NCI-H1048 (cell line): ENCODE measurements around the gene CCDC74B.
"Not testable (repeated sequence)": the region's sequence is repeated elsewhere in the genome, so short reads cannot be mapped to it uniquely, and the experiment has no call there.

Source experiments
- DNase-seq: peaks from one replicate; lab custom pipeline; 2025; lab: John Stamatoyannopoulos, UW

The CCDC74B gene

DNA sequence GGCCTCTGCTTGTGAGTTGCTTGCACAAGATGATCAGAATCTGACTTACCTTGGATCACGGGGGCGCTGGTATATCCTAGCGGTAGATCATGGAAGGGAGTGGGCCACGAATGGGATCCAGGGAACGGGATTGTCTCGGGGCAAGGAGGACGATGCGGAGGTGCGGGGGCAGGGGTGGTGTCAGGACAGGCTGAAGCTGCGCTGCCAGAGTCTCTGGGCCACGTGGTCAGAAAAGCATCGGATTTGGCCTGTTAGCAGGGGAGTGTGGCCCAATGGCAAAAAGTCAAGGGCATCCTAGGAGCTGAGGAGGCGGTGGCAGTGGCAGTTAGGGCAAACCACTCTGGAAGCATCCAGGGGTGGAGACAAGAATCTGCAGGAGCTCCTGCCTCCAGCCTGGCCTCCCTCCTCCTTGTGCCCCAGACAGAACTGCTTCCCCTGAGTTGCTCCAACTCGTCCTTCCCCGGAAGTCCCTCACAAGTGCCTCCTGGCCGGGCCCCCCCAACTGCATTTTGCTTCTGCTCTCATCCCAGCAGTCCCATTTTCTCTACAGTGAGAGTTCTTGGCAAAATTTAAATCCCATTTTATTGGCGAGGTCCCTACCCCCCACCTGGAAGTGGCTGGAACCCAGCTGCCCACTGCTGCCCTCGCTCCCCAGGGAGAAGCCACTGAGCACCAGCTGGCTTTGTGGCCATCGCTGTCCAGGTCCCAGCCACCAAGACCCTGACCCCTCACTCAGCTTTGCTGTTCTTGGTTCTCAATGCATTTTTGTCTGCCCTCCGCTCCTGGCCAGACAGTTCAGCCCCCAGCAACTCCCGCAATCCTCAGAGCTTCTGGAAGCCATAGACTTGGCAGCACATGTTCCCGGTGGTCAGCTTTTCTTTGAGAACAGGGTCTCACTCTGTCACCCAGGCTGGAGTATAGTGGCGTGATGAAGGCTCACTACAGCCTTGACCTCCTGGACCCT is 5.6 kb upstream of the CCDC74B start:
- DNase-seq = no peak

DNA sequence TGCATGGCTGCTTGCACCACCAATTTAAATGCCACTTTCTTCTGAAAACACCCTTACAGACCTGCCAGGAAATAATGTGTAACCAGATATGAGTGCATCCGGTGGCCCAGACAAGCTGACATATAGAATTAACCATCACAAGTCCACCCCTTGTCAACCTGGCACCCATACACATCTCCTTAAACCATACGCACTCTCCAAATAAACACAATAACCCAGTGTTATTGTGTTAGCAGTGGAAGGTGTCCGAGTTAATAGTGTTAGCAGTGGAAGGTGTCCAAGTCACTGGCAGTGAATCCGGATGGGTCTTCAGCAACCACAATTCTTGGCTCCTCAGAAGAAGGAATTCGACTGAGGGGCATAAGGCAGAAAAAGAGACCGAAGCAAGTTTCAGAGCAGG is 3.6 kb upstream of the CCDC74B start:
- DNase-seq = not testable (repeated sequence)

DNA sequence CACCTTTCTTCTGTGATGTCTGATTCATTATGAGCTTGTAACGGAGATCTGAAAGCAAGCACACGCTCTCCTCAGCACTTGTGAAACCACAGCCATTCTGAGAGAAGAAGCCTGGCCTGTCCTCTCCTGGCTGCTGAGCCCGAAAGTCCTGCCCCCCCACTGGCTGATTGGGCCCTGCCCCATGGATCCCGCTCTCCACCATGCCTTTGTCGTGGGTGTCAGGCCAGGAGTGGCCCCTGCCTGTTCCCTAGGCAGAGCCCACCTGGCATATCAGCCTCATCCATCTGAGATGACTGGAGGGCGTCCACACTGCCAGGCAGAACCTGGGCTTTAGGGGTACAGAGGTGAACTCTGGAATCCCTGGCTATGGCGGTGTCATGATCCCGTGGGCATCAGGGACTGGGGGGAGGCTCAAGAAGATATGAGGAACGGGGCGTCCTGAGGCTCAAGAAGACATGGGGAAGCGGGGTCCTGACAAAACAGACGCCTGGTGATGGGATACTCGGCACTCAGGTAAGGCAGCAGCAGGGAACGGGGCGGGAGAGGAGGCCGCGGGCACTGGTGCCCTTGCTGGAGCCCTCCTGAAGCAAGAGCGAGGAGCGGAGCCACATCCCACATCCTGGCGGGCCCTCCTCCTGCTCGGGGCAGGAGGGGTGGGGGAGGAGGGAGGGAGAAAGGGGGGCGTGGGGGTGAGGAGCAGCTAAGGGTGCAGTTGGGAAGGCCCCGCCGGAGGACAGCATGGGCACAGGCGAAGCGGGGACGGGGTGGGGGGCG is 1.5 kb downstream of the CCDC74B start:
- not testable (repeated sequence) for DNase-seq

DNA sequence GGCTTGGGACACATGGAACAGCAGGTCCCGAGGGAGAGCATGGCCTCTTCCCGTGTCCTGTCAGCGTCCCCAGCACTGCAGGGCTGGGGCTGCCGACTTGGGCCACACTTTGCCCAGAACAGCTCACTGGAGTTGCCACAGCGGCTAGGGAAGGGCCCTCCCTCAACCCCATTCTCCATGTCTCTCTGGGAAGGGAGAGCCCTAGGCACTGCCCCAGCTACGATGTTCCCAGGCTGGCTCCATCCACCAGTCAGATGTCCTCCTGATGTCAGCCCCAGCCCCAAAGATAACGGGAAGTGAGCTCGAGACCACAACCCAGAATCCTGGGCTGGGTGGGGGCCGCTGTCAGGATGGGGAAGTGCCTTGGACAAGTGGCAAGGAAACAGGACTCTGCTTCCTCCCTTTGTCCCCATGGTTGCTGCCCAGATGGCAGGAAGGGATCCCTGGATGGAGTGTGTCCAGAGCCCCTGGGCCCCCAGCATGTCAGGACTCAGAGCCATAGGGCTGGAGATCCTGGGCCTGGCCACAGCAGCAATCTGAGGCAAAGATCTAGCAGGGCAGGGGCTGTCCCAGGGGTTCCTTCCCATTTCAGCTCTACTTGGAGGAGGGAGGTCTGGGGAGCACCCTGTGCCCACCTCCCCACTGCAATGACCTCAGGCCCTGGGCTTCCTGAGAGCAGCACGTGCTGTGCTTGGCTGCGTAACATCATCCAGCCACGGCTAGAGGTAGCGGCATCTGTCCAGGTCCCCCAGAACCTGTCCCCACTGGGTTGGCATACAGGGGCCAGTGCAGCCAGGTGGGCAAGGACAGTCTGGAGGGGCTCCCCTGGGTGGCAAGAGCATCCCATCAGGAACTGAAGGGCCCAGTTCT is 2.3 kb downstream of the CCDC74B start:
- DNase-seq = not testable (repeated sequence)

DNA sequence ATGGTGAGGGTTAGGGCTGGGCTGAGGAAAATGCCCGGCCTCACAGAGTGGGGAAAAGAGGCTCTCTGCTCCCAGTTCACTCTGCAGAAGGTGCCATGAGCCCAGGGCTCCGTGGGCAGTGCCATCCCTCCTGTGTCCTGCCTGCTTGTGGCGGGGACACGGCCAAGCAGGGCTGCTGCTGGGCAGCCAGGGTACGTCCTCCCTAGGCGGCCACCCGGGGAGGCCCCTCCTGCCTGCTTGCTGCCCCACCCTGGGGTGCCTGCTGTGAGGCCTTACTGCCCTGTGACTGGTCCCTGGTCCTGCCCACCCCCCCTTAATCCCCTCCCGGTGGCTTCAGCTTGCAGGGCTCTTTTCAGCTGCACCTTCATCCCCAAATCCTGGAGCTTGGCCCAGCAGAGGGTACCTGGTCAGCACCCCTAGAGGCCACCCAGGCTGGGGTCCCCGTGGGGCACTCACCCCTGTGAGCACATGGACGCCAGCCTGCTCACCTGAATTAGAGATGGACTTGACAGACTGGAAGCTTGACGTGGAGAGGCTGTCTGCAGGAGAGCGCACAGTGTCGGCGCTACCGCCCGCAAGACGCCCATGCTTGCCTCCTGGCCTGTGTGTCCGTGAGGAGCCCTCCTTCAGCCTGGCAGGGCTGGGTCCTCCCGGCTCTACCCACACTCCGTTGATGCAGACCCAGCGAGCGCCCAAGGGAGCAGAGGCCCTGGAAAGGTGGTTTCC is 3.1 kb downstream of the CCDC74B start:
- not testable (repeated sequence) for DNase-seq

DNA sequence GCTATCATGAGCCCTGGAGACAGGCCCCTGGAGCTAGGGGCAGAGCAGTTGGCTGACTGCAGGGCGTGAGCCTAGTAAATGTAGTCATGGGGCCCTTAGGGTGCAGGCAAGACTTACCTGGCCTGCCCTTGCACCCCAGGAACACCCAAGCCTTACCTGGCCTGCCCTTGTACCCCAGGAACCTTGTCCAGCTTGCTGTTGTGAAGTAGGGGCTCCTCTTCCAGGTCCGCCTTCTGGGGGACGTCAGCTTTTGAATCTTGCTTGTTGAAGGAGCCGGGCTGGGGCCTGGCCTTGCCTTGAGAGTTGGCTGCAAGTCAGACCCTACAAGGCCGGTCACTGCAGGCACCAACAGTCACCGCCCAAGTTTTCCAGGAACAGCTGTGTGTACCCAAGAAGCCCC is 3.9 kb downstream of the CCDC74B start:
- not testable (repeated sequence) for DNase-seq

DNA sequence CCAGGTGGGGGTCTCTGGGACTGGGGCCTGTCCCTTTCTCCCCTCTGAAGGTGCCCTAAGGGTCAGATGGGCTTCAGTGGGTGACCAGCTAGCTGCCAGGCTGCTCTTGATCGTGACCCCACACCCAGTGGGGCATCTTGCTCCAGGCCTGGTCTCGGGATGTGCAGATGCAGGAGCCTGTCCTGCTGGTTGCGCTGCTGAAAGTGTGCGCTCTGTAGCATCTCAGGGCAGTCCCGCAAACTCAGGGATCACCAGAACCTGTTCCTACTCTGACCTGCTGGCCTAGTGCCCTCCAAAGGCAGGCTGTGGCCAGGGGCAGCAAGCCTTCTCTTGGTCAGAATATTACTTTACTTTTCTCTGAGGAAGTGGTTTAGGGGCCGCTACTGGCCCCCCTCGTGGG is 4.4 kb downstream of the CCDC74B start:
- DNase-seq = not testable (repeated sequence)

DNA sequence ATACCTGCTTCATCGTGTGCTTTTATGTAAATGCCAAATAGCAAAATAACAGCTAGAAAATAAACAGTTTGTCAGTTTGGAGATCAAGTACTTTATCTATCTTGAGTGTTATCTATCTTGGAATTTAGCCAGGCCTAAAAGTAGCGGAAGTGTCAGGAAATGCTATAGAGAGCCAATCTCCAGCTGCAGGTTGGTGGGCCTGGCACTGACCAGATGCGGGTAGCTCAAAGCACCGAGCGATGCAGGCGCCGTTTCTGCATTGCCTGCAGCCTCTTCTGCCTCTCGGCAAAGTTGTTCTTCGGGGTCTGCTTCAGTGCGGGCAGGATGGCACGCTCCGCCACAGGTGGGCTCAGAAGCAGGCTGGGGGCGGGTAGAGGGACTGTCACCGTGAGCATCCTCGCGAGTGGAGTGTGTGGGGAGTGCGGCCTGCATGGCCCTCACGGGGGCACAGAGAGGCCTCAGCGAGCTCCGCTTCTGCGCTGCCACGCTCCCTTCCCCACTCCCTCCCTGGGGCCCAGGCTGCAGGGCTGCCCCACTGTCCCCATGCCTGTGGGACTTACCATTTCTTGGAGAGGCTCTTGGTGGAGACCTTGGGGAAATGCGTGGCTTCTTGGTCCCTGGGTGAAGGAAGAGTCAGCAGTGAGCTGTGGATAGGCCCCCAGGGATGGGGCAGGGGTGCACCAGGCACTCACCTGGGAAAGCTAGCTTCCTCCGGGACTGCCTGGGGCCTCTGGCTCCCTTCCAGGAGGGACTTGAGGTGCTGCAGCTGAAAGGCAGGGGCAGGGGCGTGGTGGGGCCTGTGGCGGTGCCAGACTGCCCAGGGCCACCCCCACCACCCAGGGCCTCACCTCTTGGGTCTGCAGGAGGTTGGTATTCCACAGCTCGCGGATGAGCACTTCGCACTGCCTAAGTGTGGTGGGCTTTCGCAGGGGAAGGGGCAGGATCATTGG is 5.3 kb downstream of the CCDC74B start:
- DNase-seq = not testable (repeated sequence)

DNA sequence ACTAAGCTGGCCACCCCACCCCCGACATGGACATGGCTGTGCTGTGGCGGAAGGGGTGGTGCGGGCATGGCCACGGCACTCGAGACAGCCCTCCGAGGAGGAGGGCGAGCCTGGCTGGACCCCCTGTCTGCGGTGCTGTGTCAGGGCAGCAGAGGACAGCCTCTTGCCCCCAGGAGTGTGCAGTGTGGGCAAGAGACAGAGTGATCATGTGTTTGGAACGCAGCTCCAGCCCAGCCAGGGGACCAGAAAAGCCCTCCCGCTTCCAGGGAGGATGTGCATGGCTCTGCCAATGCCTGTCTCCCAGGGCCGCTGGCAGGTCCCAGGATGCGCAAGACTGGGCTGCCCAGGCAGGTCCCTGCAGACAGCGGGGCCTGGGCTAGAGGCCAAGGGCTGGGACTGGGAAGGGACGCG is 6.1 kb downstream of the CCDC74B start:
- not testable (repeated sequence) for DNase-seq

DNA sequence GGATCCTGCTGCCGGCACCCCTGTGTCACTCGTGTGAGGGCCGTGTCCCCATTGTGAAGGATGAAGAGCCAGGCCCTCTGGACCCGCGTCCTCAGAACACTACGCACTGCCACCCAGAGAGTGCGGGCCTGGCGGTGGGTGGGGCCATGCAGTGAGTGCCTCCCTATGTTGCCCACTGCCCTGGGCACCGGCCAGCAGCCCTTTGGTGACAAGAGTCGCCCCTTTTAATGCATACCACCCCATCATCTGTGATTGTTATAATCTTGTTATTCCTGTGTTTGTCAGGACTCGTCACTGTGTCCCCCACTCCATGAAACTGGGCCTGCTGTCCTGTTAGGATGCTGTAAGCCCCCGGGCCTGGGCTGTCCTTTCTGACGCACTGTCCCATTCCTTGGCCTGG is 6.6 kb downstream of the CCDC74B start:
- DNase-seq = not testable (repeated sequence)

DNA sequence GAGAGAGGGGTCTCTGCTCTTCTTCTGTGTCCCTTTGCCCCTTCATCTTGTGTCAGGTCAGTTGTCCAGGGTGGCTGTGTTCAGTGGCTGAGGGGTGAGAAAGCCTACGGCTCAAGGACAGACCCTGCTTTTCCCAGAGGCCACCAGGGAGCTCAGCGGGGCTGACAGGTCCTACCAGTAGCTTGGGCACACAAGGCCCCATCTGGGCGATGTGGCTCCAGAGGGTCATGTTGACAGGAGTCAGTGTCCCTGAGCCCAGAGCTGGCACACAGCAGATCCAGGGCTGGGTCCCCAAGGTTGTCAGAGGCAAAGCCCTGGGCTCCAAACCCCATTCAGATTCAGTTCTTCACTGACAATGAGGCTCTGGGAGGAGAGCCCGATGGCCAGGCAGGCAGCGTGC is 7.8 kb downstream of the CCDC74B start:
- DNase-seq = not testable (repeated sequence)

DNA sequence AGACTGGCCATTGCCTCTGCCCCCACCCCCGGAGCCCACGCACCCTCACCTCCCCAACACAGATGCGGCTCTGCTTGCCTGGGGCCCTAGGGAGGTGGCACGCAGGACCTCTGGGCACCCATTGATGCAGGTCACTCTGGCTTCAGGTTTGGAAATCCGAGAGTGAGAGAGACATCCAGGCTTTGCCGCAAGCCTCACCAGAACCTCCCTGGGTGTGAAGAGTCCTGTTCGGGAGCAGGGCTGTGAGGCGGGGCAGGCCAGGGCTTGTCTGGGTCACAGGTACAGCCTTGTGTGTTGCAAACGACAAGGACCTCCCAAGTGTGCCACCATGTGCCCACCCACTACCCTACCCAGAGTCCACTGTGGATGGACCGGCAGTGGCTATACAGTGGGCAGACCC is 8.4 kb downstream of the CCDC74B start:
- DNase-seq = not testable (repeated sequence)

DNA sequence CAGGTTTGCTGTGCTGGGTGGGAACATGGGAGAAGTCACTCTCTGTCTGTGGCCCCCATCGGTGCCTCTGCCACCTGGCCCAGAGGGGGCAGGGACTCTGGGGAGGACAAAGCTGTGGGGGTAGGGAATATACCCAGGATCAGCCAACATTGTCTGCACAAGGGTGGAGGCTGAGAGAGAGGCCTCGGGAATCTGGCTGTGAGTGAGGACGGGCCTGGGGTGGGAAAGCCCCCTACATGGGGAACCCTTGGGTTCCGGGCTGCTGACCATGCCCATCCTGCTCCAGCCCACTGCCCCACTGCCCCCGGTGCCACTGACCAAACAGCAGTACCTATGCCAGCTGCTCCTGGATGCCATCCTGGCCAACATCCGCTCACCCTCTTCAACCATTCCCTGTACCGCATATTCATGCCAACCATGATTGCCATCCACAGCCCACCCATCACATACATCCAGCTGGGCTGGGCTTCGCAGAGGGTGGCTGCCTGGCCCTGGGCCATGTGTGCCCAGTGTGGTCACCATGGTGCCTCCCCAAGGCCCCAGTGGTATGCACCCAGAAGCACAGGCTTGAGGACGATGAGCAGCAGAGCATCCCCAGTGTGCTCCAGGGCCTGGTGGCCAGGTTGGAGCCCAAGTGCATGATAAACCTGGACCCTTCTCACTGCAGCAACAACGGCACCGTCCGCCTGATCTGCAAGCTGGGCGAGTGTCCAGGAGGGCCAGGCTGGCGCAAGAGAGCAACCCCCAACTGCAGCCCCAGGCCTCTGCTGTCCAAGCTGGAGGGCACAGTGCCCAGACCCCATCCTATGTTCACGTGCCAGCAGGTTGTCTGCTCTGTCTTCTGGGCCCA is 9.0 kb downstream of the CCDC74B start:
- no peak for DNase-seq

DNA sequence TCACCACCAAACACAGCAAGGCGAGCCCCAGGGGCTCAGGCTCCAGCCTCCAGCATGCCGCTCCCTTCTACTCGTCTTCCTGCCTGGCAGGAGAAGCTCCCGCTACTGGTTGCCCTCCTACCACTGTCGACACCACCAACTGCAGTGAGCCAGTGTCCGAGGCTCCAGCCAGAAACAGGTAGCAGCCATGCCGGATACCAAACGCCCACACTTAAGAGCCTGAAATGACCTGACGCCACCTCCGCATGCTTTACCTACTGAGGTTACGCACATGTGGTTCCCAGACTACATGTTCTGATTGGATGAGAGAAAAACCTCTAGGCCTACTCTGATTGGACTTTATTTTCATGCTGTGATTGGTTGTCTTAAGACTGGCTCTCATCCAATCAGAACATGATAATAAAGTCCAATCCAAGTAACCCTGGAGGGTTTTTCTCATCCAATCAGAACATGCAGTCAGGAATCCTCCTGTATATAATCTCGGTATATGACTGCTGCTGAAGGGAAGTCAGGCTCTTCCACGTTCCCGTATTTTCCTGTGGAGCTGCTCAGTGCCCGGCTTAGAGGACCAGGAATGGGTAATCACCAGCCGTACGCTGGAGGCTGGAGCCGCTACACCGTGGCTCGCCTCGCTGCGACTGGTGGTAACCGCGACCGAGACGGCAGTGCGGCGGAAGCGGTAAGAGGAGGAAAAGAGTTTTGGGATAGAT is 15.6 kb downstream of the CCDC74B start, which contains the start of gene POTEF:
Gene POTEF (minus strand): TSS at position 103 of the 710 bp plus-strand sequence. CDS start 8,707 bp downstream, outside the sequence.
- DNase-seq = not testable (repeated sequence)

DNA sequence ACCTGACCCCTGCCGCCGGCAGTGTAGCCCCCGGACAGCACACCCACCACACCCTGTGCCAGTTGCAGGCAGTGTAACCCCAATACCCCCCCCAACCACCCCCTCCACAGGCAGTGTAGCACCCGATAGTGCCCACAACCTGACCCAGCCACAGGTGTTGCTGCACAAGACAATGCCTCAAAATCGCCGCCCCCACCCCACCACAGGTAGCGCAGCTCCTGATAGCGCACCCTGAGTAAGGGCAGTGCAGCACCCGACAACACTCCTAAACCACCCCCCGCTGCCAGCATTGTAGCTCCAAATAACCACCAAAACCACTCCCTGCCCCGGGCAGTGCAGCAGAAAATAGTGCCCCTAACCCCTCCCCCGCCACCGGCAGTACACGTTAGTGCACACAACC is 16.4 kb downstream of the CCDC74B start:
- not testable (repeated sequence) for DNase-seq

DNA sequence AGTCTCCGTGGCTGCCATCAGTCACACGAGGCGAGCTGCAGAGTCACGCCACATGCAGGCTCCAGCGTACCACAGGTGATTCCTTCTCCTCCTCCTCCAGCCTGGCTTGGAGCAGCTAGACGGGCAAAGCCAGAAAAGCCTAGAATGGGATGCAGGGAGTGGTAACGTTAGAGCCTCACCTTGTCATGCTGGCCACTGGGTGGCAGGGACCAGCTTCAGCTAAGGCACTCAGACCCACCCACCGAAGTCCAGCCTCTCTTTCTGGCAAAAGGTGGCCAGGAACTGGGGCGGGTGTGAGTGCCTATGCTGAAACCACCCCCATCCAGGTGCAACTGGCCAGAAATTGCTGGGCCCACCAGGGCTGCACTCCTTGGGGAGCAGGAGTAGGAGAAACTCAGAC is 17.2 kb downstream of the CCDC74B start:
- DNase-seq = not testable (repeated sequence)

DNA sequence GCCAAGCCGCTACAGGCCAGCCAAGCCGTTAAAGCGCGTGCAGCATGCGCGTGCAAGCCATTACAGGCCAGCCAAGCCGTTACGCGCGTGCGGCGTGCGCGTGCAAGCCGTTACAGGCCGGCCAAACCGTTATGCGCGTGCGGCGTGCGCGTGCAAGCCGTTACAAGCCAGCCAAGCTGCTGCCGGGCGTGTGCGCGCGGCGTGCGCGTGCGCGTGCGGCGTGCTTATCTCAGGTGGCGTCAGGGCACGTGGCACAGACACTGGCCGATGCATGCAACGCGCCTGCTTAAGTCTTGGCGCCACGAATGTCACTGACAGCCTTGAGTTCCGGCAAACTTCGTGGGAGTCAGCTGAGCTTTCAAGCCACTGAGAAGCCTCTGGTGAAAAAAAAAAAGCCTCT is 24.0 kb downstream of the CCDC74B start:
- DNase-seq = not testable (repeated sequence)
